HepG2 (cell line): ENCODE data around the gene CEP104. TPM values are rescaled to one million over a fixed set of nuclear protein-coding genes. Genes with fewer than 3 reads are reported as not detected.

Experiments used
- ATF3 ChIP-seq: sonication (generic); formaldehyde crosslinking; IDR thresholded peaks from 2 replicates; pipeline ENCODE4 v1.4.0; 2020; ENCODE audit warnings: missing genetic modification reagents
- KDM4B ChIP-seq: sonication (generic); formaldehyde crosslinking; IDR thresholded peaks from 2 replicates; pipeline ENCODE4 v1.4.0; 2020; ENCODE audit warnings: missing genetic modification reagents
- MAFF ChIP-seq: IDR thresholded peaks from 2 replicates; pipeline ENCODE4 v1.6.1; 2011; ENCODE audit warnings: low read depth, low read length, improper control_type of control experiment
- NCOR1 ChIP-seq: fragments of 200-600 bp; sonication (generic); IDR thresholded peaks from 2 replicates; pipeline ENCODE4 v1.7.0; 2017; ENCODE audit warnings: antibody characterized with exemption, low read length, borderline replicate concordance
- NFYB ChIP-seq: sonication (generic); formaldehyde crosslinking; IDR thresholded peaks from 2 replicates; pipeline ENCODE4 v1.4.0; 2020; ENCODE audit warnings: missing genetic modification reagents
- NONO ChIP-seq, 2 experiments: fragments of 450-650 bp in 1 of 2; sonication (generic) in 1 of 2; formaldehyde crosslinking in 1 of 2; IDR thresholded peaks in 1 of 2; conservative IDR thresholded peaks in 1 of 2; 2 replicates each; pipeline versions ENCODE4 v1.6.1 to v1.8.0; 2017 to 2022; ENCODE audit warnings: mild to moderate bottlenecking in 1 of 2, missing genetic modification reagents in 1 of 2, moderate library complexity in 1 of 2
- PHF20 ChIP-seq: sonication (generic); formaldehyde crosslinking; IDR thresholded peaks from 2 replicates; pipeline ENCODE4 v1.5.0; 2020; ENCODE audit warnings: mild to moderate bottlenecking, missing genetic modification reagents
- PRDM10 ChIP-seq: sonication (generic); formaldehyde crosslinking; IDR thresholded peaks from 2 replicates; pipeline ENCODE4 v1.4.0; 2020; ENCODE audit warnings: low read depth, missing genetic modification reagents
- PRPF4 ChIP-seq: fragments of 200-400 bp; formaldehyde crosslinking; IDR thresholded peaks from 2 replicates; pipeline ENCODE4 v1.6.1; 2016; ENCODE audit warnings: low read length, low read depth; ENCODE audit not compliant: poor library complexity, severe bottlenecking
- RARA ChIP-seq: IDR thresholded peaks from 2 replicates; pipeline ENCODE4 v1.6.1; 2016; ENCODE audit warnings: missing genetic modification reagents, missing compliant biosample characterization
- TEF ChIP-seq: sonication (generic); formaldehyde crosslinking; IDR thresholded peaks from 2 replicates; pipeline ENCODE4 v1.5.0; 2020; ENCODE audit warnings: missing genetic modification reagents
- ZNF205 ChIP-seq: IDR thresholded peaks from 2 replicates; pipeline ENCODE4 v1.6.1; 2018; ENCODE audit warnings: missing biosample characterization, missing genetic modification reagents
- ZNF232 ChIP-seq: sonication (generic); formaldehyde crosslinking; IDR thresholded peaks from 2 replicates; pipeline ENCODE4 v1.4.0; 2020; ENCODE audit warnings: missing genetic modification reagents, borderline replicate concordance
- ZNF34 ChIP-seq: sonication (generic); formaldehyde crosslinking; IDR thresholded peaks from 2 replicates; pipeline ENCODE4 v1.4.0; 2020; ENCODE audit warnings: mild to moderate bottlenecking, missing genetic modification reagents, borderline replicate concordance
- ZNF496 ChIP-seq: sonication (generic); formaldehyde crosslinking; IDR thresholded peaks from 2 replicates; pipeline ENCODE4 v1.8.1; 2023; ENCODE audit warnings: mild to moderate bottlenecking, moderate library complexity, missing genetic modification reagents; ENCODE audit not compliant: insufficient replicate concordance
- ZNF646 ChIP-seq: sonication (generic); formaldehyde crosslinking; IDR thresholded peaks from 2 replicates; pipeline ENCODE4 v1.9.0; 2021; ENCODE audit warnings: mild to moderate bottlenecking, missing genetic modification reagents
- ZNF691 ChIP-seq: sonication (generic); formaldehyde crosslinking; IDR thresholded peaks from 2 replicates; pipeline ENCODE4 v1.4.0; 2020; ENCODE audit warnings: missing genetic modification reagents, low read depth, mild to moderate bottlenecking, borderline replicate concordance
- polyA plus RNA-seq, 8 experiments: library from polyadenylated mRNA; depleted of rRNA in 3 of 8; stranded (reverse) in 7 of 8; unstranded in 1 of 8; fragments of >200 nt; fragmentation: Illumina TruSeq in 4 of 8; extraction: Trizol in 4 of 8; gene quantifications; 2 replicates each; pipeline versions ENCODE4 v1.2.1 to v1.2.3, GENCODE V29; 2011 to 2016; ENCODE audit warnings: low read depth in 4 of 8, missing spikeins in 1 of 8, mixed read lengths in 1 of 8; ENCODE audit not compliant: insufficient read depth in 1 of 8
- total RNA-seq, 5 experiments: library from RNA; depleted of rRNA; stranded (reverse); fragments of >200 nt; fragmentation: Illumina TruSeq; extraction: Trizol; gene quantifications; 2 replicates each; pipeline ENCODE4 v1.2.3, GENCODE V29; 2016; ENCODE audit warnings: low read depth in 1 of 5

The CEP104 gene
- total and polyA plus RNA-seq, 2 of the 13 experiments (the other 11 are each of a cell fraction or from before 2014, with no cell fraction given), result 20.4 to 30.1 TPM

GRCh38 chr1:3778590-3779264 lies 78.3 kb downstream of the CEP104 start (continued):
- no peak for TF ChIP-seq PRPF4
- no peak for TF ChIP-seq ZNF496 (CRISPR knock-in tag)
- no peak for TF ChIP-seq PRDM10
- no peak for TF ChIP-seq NCOR1
- TF ChIP-seq MAFF, result no peak
- no peak for TF ChIP-seq ZNF232
- no peak for TF ChIP-seq ZNF646 (CRISPR knock-in tag)
- TF ChIP-seq NFYB (CRISPR knock-in tag), result no peak
- TF ChIP-seq ZNF205, result no peak
- no peak for TF ChIP-seq RARA
- no peak for TF ChIP-seq ATF3
- TF ChIP-seq ZNF691 (CRISPR knock-in tag), result no peak
- TF ChIP-seq TEF, result no peak
- no peak for TF ChIP-seq NONO (IDR thresholded peaks at IDR 0.05)
- TF ChIP-seq NONO (CRISPR knock-in tag; conservative IDR thresholded peaks at IDR 0.05), result peak; percentile 16; the same call in 1 of the 2 replicates
- TF ChIP-seq ZNF34 (CRISPR knock-in tag), result no peak
- TF ChIP-seq PHF20, result no peak
- no peak for TF ChIP-seq KDM4B (CRISPR knock-in tag)
